ENCODE results near the gene GPRIN1.

Gene GPRIN1

GRCh38 chr5:176644878-176645670 is 35.1 kb upstream of the GPRIN1 start:
- Histone ChIP-seq H3K9me3 (ENCODE audit: control insufficient read depth, insufficient read depth, low read depth, low read length) (no peaks in the 10 kb centered on the region), H3K27ac (ENCODE audit: extremely low read depth, low read depth, low read length) (no peak overlapping the region), H3K4me1 (ENCODE audit: control insufficient read depth, insufficient read depth, low read length) (0 out of 2 replicates have a peak, but pooled peaks cover 2% of the 10 kb centered on the region), H3K4me3 (ENCODE audit: low read depth, low read length) (no peak overlapping the region), H3K36me3 (ENCODE audit: control insufficient read depth in 2 of 2, insufficient read depth in 1 of 2, low read length in 2 of 2) (no peaks in the 10 kb centered on the region)
- CTCF ChIA-PET, result no interaction called here
- TF ChIP-seq ZNF692 (tag by site-specific recombination; IDR thresholded peaks at IDR 0.05) (0 out of 2 replicates have a peak, but pooled peaks have one; percentile 19), ZNF777 (tag by site-specific recombination; IDR thresholded peaks at IDR 0.05; ENCODE audit: borderline replicate concordance) (no peak)
- POLR2A ChIA-PET, result no interaction called here

GRCh38 chr5:176644294-176644693 is 34.3 kb upstream of the GPRIN1 start:
- POLR2A ChIA-PET, result no interaction called here

More at GRCh38 chr5:176644294-176644693, 34.3 kb upstream of the GPRIN1 start:
- Histone ChIP-seq H3K36me3 (ENCODE audit: control insufficient read depth in 2 of 2, insufficient read depth in 1 of 2, low read length in 2 of 2) (no peaks in the 10 kb centered on the region), H3K4me3 (ENCODE audit: low read depth, low read length) (no peak overlapping the region), H3K4me1 (ENCODE audit: control insufficient read depth, insufficient read depth, low read length) (0 out of 2 replicates have a peak, but pooled peaks cover 2% of the 10 kb centered on the region), H3K9me3 (ENCODE audit: control insufficient read depth, insufficient read depth, low read depth, low read length) (no peaks in the 10 kb centered on the region), H3K27ac (ENCODE audit: extremely low read depth, low read depth, low read length) (no peak overlapping the region)
- CTCF ChIA-PET, result interaction anchor here (0.6 kb wide), 1 partner anchor 17 kb away, joined by 3 read pairs; no protein-coding TSS in a partner anchor
- TF ChIP-seq GFI1B (tag by site-specific recombination; IDR thresholded peaks at IDR 0.05) (no peak), ZBTB44 (tag by site-specific recombination; IDR thresholded peaks at IDR 0.05) (no peak), ZNF202 (tag by site-specific recombination; IDR thresholded peaks at IDR 0.05; ENCODE audit: borderline replicate concordance) (no peak), ZNF707 (tag by site-specific recombination; IDR thresholded peaks at IDR 0.05) (no peak), ZNF184 (tag by site-specific recombination; IDR thresholded peaks at IDR 0.05) (no peak), PRDM2 (tag by site-specific recombination; IDR thresholded peaks at IDR 0.05; ENCODE audit: borderline replicate concordance) (no peak), RBAK (tag by site-specific recombination; IDR thresholded peaks at IDR 0.05) (no peak), ZNF324 (tag by site-specific recombination; IDR thresholded peaks at IDR 0.05) (no peak), KLF17 (tag by site-specific recombination; IDR thresholded peaks at IDR 0.05) (no peak)
